ENCODE data around the gene ZC3H18. TPM values are rescaled to one million over a fixed set of nuclear protein-coding genes. Genes with fewer than 3 reads are reported as not detected.

Gene ZC3H18
- total RNA-seq, 1 experiment from 2014 or later = 57.8 TPM

GRCh38 chr16:88647178-88648070 lies 77.2 kb downstream of the ZC3H18 start:
- POLR2A ChIA-PET = no interaction called here

More at GRCh38 chr16:88647178-88648070, 77.2 kb downstream of the ZC3H18 start:
- Histone ChIP-seq H3K9me3 (ENCODE audit: control insufficient read depth in 1 of 2, insufficient read depth in 1 of 2, low read depth in 1 of 2, low read length in 2 of 2) (no peaks in the 10 kb centered on the region), H3K4me3 (replicated peaks in 1 of 2; ENCODE audit: low read depth in 1 of 2, low read length in 2 of 2) (no peak overlapping the region), H3K79me2 (ENCODE audit: insufficient read depth, low read length) (peaks cover 36% of the 10 kb centered on the region), H3K9me2 (ENCODE audit: insufficient read depth) (no peaks in the 10 kb centered on the region), H2AFZ (ENCODE audit: low read depth, low read length, poor library complexity, severe bottlenecking) (no peak overlapping the region), H3K36me3 (ENCODE audit: control insufficient read depth in 1 of 2, insufficient read depth in 2 of 2, low read length in 2 of 2) (peaks cover 6 to 10% of the 10 kb centered on the region in 2 experiments; a peak in 2 of 4 replicates), H3K9ac (ENCODE audit: low read length) (no peak overlapping the region), H3K4me2 (ENCODE audit: low read length) (no peak overlapping the region), H4K20me1 (ENCODE audit: insufficient read depth) (no peaks in the 10 kb centered on the region), H3K27me3 (ENCODE audit: insufficient read depth, low read length) (no peaks in the 10 kb centered on the region), H3K27ac (ENCODE audit: low read depth, low read length) (no peak overlapping the region), H3K4me1 (ENCODE audit: control insufficient read depth in 1 of 2, insufficient read depth in 2 of 2, low read length in 2 of 2) (peaks cover 16 to 25% of the 10 kb centered on the region in 2 experiments)
- BruUV-seq (replicated peaks) = no TSS peak
- intact Hi-C loops (cut with micrococcal nuclease) = no loop called here
- TF ChIP-seq JUND (IDR thresholded peaks at IDR 0.05) (no peak), SRF (IDR thresholded peaks at IDR 0.05; ENCODE audit: low read depth) (no peak), POLR2A (IDR thresholded peaks at IDR 0.05; ENCODE audit: borderline replicate concordance, extremely low read depth, insufficient read depth, insufficient read length) (no peak), ATF3 (IDR thresholded peaks at IDR 0.05) (no peak), CBX3 (IDR thresholded peaks at IDR 0.05; ENCODE audit: low read depth) (no peak), EZH2 (IDR thresholded peaks at IDR 0.05) (no peak), FOSL1 (IDR thresholded peaks at IDR 0.05; ENCODE audit: low read depth) (no peak), SIN3A (IDR thresholded peaks at IDR 0.05; ENCODE audit: low read depth) (no peak), CEBPB (IDR thresholded peaks at IDR 0.05; ENCODE audit: low read depth) (no peak), YY1 (IDR thresholded peaks at IDR 0.05; ENCODE audit: extremely low read depth, insufficient replicate concordance, low read depth, low read length) (no peak), EZH2phosphoT487 (IDR thresholded peaks at IDR 0.05; ENCODE audit: borderline replicate concordance) (no peak), POLR2AphosphoS5 (IDR thresholded peaks at IDR 0.05; ENCODE audit: low read depth, low read length) (no peak), ZNF274 (IDR thresholded peaks at IDR 0.05; ENCODE audit: low read depth, low read length) (no peak), RAD21 (IDR thresholded peaks at IDR 0.05; ENCODE audit: low read depth) (no peak)
- TF ChIP-seq, protein P1, sequence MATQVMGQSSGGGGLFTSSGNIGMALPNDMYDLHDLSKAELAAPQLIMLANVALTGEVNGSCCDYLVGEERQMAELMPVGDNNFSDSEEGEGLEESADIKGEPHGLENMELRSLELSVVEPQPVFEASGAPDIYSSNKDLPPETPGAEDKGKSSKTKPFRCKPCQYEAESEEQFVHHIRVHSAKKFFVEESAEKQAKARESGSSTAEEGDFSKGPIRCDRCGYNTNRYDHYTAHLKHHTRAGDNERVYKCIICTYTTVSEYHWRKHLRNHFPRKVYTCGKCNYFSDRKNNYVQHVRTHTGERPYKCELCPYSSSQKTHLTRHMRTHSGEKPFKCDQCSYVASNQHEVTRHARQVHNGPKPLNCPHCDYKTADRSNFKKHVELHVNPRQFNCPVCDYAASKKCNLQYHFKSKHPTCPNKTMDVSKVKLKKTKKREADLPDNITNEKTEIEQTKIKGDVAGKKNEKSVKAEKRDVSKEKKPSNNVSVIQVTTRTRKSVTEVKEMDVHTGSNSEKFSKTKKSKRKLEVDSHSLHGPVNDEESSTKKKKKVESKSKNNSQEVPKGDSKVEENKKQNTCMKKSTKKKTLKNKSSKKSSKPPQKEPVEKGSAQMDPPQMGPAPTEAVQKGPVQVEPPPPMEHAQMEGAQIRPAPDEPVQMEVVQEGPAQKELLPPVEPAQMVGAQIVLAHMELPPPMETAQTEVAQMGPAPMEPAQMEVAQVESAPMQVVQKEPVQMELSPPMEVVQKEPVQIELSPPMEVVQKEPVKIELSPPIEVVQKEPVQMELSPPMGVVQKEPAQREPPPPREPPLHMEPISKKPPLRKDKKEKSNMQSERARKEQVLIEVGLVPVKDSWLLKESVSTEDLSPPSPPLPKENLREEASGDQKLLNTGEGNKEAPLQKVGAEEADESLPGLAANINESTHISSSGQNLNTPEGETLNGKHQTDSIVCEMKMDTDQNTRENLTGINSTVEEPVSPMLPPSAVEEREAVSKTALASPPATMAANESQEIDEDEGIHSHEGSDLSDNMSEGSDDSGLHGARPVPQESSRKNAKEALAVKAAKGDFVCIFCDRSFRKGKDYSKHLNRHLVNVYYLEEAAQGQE (IDR thresholded peaks at IDR 0.05; ENCODE audit: low read depth) = no peak
- TF ChIP-seq, protein P2, sequence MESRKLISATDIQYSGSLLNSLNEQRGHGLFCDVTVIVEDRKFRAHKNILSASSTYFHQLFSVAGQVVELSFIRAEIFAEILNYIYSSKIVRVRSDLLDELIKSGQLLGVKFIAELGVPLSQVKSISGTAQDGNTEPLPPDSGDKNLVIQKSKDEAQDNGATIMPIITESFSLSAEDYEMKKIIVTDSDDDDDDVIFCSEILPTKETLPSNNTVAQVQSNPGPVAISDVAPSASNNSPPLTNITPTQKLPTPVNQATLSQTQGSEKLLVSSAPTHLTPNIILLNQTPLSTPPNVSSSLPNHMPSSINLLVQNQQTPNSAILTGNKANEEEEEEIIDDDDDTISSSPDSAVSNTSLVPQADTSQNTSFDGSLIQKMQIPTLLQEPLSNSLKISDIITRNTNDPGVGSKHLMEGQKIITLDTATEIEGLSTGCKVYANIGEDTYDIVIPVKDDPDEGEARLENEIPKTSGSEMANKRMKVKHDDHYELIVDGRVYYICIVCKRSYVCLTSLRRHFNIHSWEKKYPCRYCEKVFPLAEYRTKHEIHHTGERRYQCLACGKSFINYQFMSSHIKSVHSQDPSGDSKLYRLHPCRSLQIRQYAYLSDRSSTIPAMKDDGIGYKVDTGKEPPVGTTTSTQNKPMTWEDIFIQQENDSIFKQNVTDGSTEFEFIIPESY (IDR thresholded peaks at IDR 0.05; ENCODE audit: extremely low read depth, insufficient replicate concordance, low read length) = no peak
- TF ChIP-seq, protein P3, sequence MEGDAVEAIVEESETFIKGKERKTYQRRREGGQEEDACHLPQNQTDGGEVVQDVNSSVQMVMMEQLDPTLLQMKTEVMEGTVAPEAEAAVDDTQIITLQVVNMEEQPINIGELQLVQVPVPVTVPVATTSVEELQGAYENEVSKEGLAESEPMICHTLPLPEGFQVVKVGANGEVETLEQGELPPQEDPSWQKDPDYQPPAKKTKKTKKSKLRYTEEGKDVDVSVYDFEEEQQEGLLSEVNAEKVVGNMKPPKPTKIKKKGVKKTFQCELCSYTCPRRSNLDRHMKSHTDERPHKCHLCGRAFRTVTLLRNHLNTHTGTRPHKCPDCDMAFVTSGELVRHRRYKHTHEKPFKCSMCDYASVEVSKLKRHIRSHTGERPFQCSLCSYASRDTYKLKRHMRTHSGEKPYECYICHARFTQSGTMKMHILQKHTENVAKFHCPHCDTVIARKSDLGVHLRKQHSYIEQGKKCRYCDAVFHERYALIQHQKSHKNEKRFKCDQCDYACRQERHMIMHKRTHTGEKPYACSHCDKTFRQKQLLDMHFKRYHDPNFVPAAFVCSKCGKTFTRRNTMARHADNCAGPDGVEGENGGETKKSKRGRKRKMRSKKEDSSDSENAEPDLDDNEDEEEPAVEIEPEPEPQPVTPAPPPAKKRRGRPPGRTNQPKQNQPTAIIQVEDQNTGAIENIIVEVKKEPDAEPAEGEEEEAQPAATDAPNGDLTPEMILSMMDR (IDR thresholded peaks at IDR 0.05 in 2 of 3, conservative IDR thresholded peaks at IDR 0.05 in 1 of 3; ENCODE audit: borderline replicate concordance in 1 of 3, insufficient read depth in 1 of 3, low read depth in 2 of 3, low read length in 2 of 3) = no peak
- TF ChIP-seq, protein P4, sequence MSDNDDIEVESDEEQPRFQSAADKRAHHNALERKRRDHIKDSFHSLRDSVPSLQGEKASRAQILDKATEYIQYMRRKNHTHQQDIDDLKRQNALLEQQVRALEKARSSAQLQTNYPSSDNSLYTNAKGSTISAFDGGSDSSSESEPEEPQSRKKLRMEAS (IDR thresholded peaks at IDR 0.05) = no peak
- ChIA-PET CTCF (no interaction called here), RAD21 (ENCODE audit: low non-redundant PET in 1 of 2, low total read pairs in 2 of 2, uncharacterized antibody in 2 of 2, unreplicated experiment in 2 of 2) (no interaction called here)
- no peak for DNase-seq (ENCODE audit: low read depth, low spot score)
- ATAC-seq = no peak
